Tibial nerve (tissue), 4 donors: ENCODE results near the gene SORCS2. TPM values are rescaled to one million over a fixed set of nuclear protein-coding genes. Genes with fewer than 3 reads are reported as not detected.

Experiments used
- DNase-seq, 2 donors: peaks; one replicate each; pipeline ENCODE4 v3.0.0-alpha.2; 2019; ENCODE audit warnings: low spot score in 2 of 2
- H3K27ac ChIP-seq, 4 donors: fragments of 200-600 bp; sonication (generic) in 3 of 4; one replicate each; pipeline ENCODE4 v1.5.1; 2017 to 2019; ENCODE audit warnings: mild to moderate bottlenecking in 1 of 4
- H3K27me3 ChIP-seq, 2 donors: fragments of 200-600 bp; sonication (generic) in 1 of 2; one replicate each; pipeline versions ENCODE4 v1.5.1 to v1.6.0; 2017 to 2019
- H3K36me3 ChIP-seq, 3 donors: fragments of 200-600 bp; sonication (generic); one replicate each; pipeline ENCODE4 v1.5.1; 2018 to 2019
- H3K4me1 ChIP-seq, 4 donors: fragments of 200-600 bp; sonication (generic) in 3 of 4; one replicate each; pipeline ENCODE4 v1.5.1; 2017 to 2019
- H3K4me3 ChIP-seq, 4 donors: fragments of 200-600 bp; sonication (generic) in 3 of 4; one replicate each; pipeline ENCODE4 v1.5.1; 2017 to 2019; ENCODE audit warnings: mild to moderate bottlenecking in 1 of 4, moderate library complexity in 1 of 4
- H3K9me3 ChIP-seq, 4 donors: fragments of 200-600 bp; sonication (generic) in 3 of 4; one replicate each; pipeline ENCODE4 v1.5.1; 2017 to 2019
- CTCF ChIP-seq, 5 experiments: fragments of 200-600 bp in 3 of 5; fragments of 450-650 bp in 2 of 5; sonication (generic) in 3 of 5; IDR thresholded peaks; one replicate each; pipeline ENCODE4 v1.5.1; 2016 to 2019; ENCODE audit warnings: antibody characterized with exemption in 5 of 5, mild to moderate bottlenecking in 3 of 5, moderate library complexity in 2 of 5
- EP300 ChIP-seq, 2 donors: sonication (generic); formaldehyde crosslinking; IDR thresholded peaks; one replicate each; pipeline ENCODE4 v1.6.1; 2017; ENCODE audit warnings: antibody characterized with exemption in 2 of 2, mild to moderate bottlenecking in 1 of 2
- POLR2A ChIP-seq, 2 donors: fragments of 450-650 bp; IDR thresholded peaks; one replicate each; pipeline ENCODE4 v1.6.1; 2017; ENCODE audit warnings: antibody characterized with exemption in 2 of 2, mild to moderate bottlenecking in 2 of 2, moderate library complexity in 2 of 2
- WGBS, 2 donors: methylation state at CpG; one replicate each; pipeline ENCODE4 v1.1.5; 2018; 5-methylcytosine and 5-hydroxymethylcytosine counted together
- total RNA-seq, 4 donors: library from RNA; depleted of rRNA; stranded (reverse); fragments of >200 nt; gene quantifications; one replicate each; pipeline ENCODE4 v1.1.0, GENCODE V29; 2016

SORCS2 gene
- total RNA-seq, 4 donors from 2014 or later, result 15.6 to 48.9 (median 38.3) TPM

- Histone ChIP-seq H3K4me1 (peaks cover 0 to 17% (median 0%) of the 10 kb centered on the region in 4 donors), H3K9me3 (no peaks in the 10 kb centered on the region), H3K27me3 (no peaks in the 10 kb centered on the region), H3K27ac (no peak overlapping the region), H3K4me3 (no peak overlapping the region), H3K36me3 (no peaks in the 10 kb centered on the region)
- TF ChIP-seq EP300 (IDR thresholded peaks at IDR 0.05), result no peak
- no peak for TF ChIP-seq POLR2A (IDR thresholded peaks at IDR 0.05)
- no peak for TF ChIP-seq CTCF (IDR thresholded peaks at IDR 0.05)
- WGBS, 2 donors, result 84 to 89% methylated on average over 3 of the region's 3 CpGs
- DNase-seq, result no peak
These were observed 252.0 kb downstream of the SORCS2 start for GRCh38 chr4:7444314-7444713.

- TF ChIP-seq CTCF (IDR thresholded peaks at IDR 0.05) (no peak), POLR2A (IDR thresholded peaks at IDR 0.05) (no peak), EP300 (IDR thresholded peaks at IDR 0.05) (no peak)
- peaks cover 0 to 20% (median 0%) of the 10 kb centered on the region in 4 donors for H3K4me1 ChIP-seq
- no peak overlapping the region for H3K4me3 ChIP-seq
- no peak overlapping the region for H3K27ac ChIP-seq
- DNase-seq, result no peak
- no peaks in the 10 kb centered on the region for H3K36me3 ChIP-seq
- WGBS, 2 donors, result 82 to 84% methylated on average over 12 of the region's 12 CpGs
- H3K27me3 ChIP-seq, result no peaks in the 10 kb centered on the region
- no peaks in the 10 kb centered on the region for H3K9me3 ChIP-seq
These were observed 252.4 kb downstream of the SORCS2 start for GRCh38 chr4:7444731-7445130.

GRCh38 chr4:7447236-7447635, 254.9 kb downstream of the SORCS2 start:
- H3K4me1 ChIP-seq, result peaks cover 0 to 16% (median 0%) of the 10 kb centered on the region in 4 donors
- H3K36me3 ChIP-seq, result no peaks in the 10 kb centered on the region
- no peak for TF ChIP-seq POLR2A (IDR thresholded peaks at IDR 0.05)
- TF ChIP-seq CTCF (IDR thresholded peaks at IDR 0.05), result no peak
- TF ChIP-seq EP300 (IDR thresholded peaks at IDR 0.05), result no peak
- H3K9me3 ChIP-seq, result no peaks in the 10 kb centered on the region
- no peak overlapping the region for H3K4me3 ChIP-seq
- 84 to 93% methylated on average over 3 of the region's 3 CpGs for WGBS, 2 donors
- no peaks in the 10 kb centered on the region for H3K27me3 ChIP-seq
- no peak overlapping the region for H3K27ac ChIP-seq
- no peak for DNase-seq

GRCh38 chr4:7448036-7448435, 255.7 kb downstream of the SORCS2 start:
- TF ChIP-seq CTCF (IDR thresholded peaks at IDR 0.05) (no peak), EP300 (IDR thresholded peaks at IDR 0.05) (no peak), POLR2A (IDR thresholded peaks at IDR 0.05) (no peak)
- no peaks in the 10 kb centered on the region for H3K27me3 ChIP-seq
- no peaks in the 10 kb centered on the region for H3K9me3 ChIP-seq
- no peak overlapping the region for H3K4me3 ChIP-seq
- no peak for DNase-seq
- H3K36me3 ChIP-seq, result no peaks in the 10 kb centered on the region
- WGBS, 2 donors, result 64 to 67% methylated on average over 15 to 16 of the region's 16 CpGs
- peaks cover 0 to 16% (median 0%) of the 10 kb centered on the region in 4 donors for H3K4me1 ChIP-seq
- H3K27ac ChIP-seq, result no peak overlapping the region

GRCh38 chr4:7450775-7451433, 258.6 kb downstream of the SORCS2 start:
- Histone ChIP-seq H3K27ac (no peak overlapping the region), H3K9me3 (no peaks in the 10 kb centered on the region), H3K36me3 (no peaks in the 10 kb centered on the region), H3K27me3 (no peaks in the 10 kb centered on the region), H3K4me3 (no peak overlapping the region), H3K4me1 (peaks cover 0 to 5% (median 0%) of the 10 kb centered on the region in 4 donors)
- 74 to 84% methylated on average over 5 of the region's 5 CpGs for WGBS, 2 donors
- no peak for TF ChIP-seq EP300 (IDR thresholded peaks at IDR 0.05)
- no peak for TF ChIP-seq POLR2A (IDR thresholded peaks at IDR 0.05)
- TF ChIP-seq CTCF (IDR thresholded peaks at IDR 0.05), result no peak
- DNase-seq, result no peak
